T-helper 1 cell treated with Interleukin-12 subunit alpha and Interleukin-12 subunit beta and Interleukin-4 antibody, amounts not matched to agents 30 ng/mL and 1 ng/mL, for 36 hours (primary cell): Measurements from ENCODE around the gene CPSF7. TPM values are rescaled to one million over a fixed set of nuclear protein-coding genes. Genes with fewer than 3 reads are reported as not detected.
"Not testable (repeated sequence)": the region's sequence is repeated elsewhere in the genome, so short reads cannot be mapped to it uniquely, and the experiment has no call there.

Experiments used
- intact Hi-C: fragments of 100-400 bp; cut with micrococcal nuclease; formaldehyde crosslinking; loops from one replicate; pipeline ENCODE4 v1.15.1; 2024
- total RNA-seq: library from RNA; stranded (reverse); gene quantifications from 2 replicates; pipeline ENCODE4 v1.2.3, GENCODE V29; 2022

The CPSF7 gene, protein sequence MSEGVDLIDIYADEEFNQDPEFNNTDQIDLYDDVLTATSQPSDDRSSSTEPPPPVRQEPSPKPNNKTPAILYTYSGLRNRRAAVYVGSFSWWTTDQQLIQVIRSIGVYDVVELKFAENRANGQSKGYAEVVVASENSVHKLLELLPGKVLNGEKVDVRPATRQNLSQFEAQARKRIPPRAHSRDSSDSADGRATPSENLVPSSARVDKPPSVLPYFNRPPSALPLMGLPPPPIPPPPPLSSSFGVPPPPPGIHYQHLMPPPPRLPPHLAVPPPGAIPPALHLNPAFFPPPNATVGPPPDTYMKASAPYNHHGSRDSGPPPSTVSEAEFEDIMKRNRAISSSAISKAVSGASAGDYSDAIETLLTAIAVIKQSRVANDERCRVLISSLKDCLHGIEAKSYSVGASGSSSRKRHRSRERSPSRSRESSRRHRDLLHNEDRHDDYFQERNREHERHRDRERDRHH
- 115 and 119 TPM in 2 replicates for total RNA-seq

DNA sequence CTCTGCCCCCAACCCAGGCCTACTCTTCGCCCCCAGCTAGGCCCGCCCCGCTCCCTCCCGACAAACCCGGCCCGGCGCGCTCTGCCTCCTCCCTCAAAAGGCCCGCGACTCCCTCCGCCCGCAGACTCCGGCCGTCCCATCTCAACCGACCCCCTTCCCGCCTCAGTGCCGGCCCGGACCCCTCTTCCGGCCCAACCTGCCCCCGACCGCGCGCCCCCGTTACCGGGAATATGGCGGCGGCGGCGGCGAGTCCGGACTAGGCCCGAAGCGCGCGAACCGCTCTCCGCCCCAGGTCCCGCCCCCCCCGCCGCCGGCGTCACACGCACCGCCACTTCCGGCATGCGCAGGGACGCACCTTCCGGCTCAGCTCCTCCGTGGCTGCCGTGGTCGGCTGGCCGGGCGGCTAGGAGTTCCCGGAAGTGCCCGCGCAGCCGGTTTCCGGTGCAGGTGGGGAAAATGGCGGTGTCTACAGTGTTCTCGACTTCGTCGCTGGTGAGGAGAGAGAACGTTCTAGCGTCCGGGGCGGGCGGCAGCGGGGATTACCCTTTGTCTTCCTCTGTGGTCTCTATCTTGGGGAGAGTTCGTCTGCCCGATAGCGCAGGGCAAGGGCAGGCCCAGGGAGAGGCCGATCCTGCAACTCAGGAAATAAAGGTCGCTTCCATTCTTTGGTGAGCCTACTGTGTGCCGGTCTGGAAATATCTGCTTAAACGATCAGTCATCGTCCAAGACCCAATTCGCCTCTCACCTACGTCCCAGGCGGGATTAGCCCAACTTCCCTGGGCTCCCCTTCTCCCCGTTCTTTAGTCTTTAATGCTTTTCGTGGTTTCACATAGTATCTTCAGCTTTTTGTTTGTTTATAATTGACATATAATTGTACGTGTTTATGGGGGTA lies at the start of gene CPSF7, which contains the start of gene SDHAF2:
CPSF7 (minus strand) TSS at position 285 of the 892 bp plus-strand sequence. CDS start 740 bp downstream, outside the sequence.
SDHAF2 (plus strand) TSS at position 434 of the 892 bp plus-strand sequence; CDS start at position 457, 23 bp downstream.
- intact Hi-C loops, result loop anchor here (1.0 to 10.0 kb wide), 14 partner anchors 16 to 1143 kb away; partner anchors contain the start of genes CD6, CYB561A3, DDB1 and EEF1G

DNA sequence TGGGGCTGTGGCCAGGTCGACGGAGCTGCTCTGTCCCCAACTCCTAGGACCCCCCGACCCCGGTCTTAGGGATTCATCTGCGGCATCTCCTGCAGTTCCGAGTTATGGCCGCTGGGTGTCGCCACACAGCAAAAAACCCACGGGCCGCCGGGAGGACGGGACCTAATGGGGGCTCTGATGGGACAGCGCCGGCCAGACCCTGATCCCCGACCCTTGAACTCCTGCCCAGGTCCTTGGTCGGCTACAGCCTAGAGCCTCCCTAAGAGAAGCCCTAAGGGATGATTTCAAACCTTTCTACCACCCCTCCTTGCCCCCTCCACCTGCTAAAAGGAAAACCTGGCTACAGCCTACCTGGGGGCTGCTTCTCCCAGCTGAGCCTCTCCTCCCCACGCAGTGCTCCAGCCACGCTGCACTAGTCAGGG lies 48.0 kb upstream of the CPSF7 start:
- intact Hi-C loops, result loop anchor here (1.0 to 2.0 kb wide), 3 partner anchors 40 to 161 kb away; no protein-coding TSS in a partner anchor

DNA sequence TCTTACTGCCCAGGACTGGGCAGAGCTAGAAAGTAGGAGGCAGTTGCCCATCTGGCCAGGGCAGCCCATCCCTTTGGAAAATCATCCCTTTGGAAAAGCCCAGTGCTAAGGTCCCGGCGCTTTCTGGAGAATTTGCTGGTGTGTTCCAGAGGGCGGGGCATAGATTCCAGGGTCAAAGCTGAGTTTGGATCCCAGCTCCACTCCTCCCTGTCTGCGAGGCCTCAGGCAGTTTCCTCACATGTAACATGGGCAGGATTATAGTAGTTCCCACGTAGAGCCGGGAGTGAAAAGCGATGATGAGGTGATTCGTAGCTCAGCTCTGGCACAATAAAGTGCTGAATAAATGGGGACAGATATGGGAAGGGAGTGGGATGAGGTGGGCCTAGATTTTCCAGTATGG lies 47.4 kb upstream of the CPSF7 start:
- intact Hi-C loops, result loop anchor here (1.0 to 2.0 kb wide), 3 partner anchors 40 to 162 kb away; no protein-coding TSS in a partner anchor

DNA sequence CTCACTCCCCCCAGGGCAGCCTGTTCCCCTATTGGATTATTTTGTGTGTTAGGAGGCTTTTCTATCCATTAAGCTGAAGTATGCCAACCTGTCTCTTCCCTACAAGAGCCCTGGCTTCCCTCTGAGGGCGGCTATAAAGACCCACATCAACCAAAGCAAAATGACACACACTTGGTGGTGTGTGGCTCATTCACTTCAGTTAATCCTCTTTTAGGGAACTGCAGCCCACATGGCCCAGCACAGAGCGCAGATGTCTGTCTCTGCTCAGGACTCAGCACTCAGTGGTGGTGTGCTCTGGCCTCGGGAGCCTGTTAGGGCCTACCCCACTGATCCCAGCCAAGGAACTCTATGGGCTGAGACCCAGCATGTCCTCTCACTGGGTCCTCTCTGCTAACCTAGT lies 46.6 kb upstream of the CPSF7 start:
- intact Hi-C loops, result loop anchor here (2.0 kb wide), 1 partner anchor 162 kb away; no protein-coding TSS in a partner anchor

DNA sequence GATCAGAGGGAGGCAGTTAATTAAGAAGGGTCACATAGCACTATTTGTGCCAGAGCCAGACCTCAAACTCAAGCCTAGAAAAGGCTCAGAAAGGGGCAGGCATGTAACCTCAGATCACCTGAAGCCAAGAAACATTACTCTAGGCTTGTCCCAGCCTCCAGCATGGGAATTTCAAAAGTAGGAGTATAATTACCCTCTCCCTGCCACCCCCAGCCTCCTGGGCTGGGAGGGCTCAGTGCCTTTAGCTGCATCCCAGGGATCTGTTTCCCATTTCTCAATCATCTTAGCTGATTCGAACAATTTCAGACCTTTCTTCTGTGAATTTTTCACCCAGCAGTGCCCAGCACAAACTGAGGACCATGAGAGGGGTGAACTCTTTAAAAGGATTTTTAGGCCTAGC lies 45.7 kb upstream of the CPSF7 start:
- intact Hi-C loops, result no loop called here

DNA sequence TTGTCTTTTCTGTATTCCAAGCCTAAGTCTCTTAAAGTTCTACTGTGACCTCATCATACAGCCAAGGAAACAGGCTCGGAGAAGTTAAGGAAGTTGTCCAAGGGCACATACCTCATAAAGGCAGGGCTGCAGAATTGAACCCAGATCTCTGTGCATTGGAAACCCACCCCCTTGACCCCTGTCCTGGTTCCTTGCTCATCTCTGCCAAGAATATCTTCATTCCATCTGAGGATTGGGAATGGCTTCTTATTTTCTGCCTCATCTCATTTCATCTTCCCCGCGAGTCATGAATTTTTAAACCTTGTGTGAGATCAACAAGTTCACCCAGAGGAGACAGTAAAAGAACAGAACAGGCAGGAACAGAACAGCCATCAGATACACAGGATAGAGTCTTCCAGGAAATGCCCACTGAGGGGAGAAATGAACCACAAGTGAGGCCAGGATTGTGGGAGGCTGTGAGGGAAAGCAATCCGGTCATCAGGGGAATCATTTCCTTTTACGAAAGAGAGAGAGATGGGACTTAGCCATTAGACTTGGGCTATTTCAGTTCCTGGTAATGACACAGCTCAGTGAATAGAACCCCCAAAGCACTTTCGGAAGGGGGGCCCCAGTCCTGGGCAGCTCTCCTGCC lies 44.4 kb upstream of the CPSF7 start:
- intact Hi-C loops, result no loop called here

DNA sequence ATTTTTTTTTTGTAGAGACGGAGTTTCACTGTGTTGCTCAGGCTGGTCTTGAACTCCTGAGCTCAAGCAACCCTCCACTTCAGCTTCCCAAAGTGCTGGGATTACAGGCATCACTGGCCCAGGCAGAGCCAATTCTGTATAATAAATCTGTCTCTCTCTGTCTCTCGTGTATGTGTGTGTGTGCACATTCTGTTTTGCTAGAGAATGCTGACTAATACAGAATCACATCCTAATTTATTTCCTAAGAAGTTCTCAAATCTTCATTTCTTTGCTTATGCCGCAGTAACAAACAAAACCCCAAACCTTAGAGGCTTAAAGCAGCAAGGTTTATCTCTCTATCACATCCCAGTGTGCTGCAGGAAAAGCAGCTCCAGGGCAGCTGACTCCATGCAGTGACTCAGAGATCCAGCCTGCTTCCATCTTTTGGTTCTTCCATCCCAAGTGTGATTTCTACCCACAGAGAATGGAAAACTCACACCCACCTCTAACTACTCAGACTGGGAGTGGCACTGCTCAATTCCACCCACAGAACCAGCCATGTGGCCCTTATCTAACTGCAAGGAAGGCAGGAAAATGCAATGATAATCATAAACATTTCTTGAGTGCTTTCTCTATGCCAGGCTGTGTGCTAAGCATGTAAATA lies 43.7 kb upstream of the CPSF7 start:
- intact Hi-C loops, result no loop called here

DNA sequence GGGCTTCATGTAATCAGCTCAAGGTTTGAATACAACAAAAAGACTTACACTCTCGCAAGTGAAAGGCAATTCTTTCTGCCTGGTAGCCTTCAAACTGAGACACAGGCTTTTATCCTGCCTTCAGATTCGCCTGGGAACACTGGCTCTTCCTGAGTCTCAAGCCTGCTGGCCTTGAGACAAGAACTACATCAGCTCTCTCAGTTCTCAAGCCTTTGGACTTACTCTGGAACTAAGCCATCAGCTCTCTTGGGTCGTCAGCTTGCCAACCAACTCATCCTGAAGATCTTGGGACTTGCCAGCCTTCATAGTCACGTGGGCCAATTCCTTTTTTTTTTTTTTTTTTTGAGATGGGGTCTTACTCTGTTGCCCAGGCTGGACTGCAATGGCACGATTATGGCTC lies 43.1 kb upstream of the CPSF7 start:
- intact Hi-C loops, result no loop called here

DNA sequence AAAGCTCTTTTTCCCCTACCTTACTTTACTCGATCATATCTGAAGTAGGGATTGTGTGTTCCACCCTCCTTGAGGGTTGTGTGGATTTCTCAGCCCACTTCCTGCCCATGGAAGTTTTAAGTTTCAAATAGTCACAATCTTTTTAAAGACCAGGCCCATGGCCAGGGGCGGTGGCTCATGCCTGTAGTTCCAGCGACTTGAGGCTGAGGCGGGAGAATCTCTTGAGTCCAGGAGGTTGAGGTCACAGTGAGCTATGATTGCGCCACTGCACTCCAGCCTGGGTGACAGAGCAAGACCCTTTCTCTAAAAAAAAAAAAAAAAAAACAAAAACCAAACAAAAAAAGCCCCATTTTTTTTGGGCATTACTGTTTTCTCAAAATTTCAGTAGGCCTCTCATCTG lies 42.5 kb upstream of the CPSF7 start:
- intact Hi-C loops, result no loop called here

DNA sequence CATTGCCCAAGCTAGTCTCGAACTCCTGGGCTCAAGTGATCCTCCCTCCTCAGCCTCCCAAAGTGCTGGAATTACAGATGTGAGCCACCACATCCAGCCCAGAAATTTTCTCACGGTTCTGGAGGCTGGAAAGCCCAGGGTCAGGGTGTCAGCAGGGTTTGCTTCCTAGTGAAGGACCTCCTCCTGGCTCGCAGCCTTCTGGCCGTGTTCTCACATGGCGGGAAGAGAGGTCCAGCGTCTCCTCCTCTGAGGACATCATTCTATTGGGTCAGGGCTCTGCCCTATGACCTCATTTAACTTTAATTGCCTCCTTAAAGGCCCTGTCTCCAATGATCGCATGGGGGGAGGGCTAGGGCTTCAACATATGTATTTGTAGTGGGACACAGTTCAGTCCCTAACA lies 38.2 kb upstream of the CPSF7 start:
- intact Hi-C loops, result no loop called here

DNA sequence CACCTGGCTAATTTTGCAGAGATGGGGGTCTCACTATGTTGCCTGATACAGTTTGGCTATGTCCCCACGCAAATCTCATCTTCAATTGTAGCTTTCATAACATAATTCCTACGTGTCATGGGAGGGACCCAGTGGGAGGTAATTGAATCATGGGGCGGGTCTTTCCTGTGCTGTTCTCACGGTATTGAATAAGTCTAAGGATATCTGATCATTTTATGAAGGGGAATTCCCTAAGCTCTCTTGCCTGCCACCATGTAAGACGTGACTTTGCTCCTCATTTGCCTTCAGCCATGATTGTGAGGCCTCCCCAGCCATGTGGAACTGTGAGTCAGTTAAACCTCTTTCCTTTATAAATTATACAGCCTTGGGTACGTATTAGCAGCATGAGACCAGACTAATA lies 37.8 kb upstream of the CPSF7 start:
- intact Hi-C loops, result not testable (repeated sequence)

DNA sequence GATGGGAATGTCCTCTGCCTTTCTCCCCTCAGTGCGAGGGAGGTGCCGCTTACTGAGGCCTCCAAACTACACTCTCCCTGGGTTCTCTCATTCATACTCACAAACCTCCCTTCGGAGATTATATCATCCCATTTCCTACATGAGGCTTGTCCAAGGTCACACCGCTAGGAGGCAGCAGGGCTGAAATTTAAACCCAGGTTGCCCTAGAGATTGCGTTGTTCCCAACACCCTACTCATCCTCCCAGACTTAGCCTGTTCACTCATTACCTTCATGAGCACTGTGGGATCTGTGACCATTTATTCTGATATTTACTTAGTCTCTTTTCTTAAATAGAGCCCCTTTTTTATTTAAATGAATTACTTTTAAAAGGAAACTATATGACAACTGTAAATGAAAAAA lies 31.2 kb upstream of the CPSF7 start:
- intact Hi-C loops, result no loop called here

DNA sequence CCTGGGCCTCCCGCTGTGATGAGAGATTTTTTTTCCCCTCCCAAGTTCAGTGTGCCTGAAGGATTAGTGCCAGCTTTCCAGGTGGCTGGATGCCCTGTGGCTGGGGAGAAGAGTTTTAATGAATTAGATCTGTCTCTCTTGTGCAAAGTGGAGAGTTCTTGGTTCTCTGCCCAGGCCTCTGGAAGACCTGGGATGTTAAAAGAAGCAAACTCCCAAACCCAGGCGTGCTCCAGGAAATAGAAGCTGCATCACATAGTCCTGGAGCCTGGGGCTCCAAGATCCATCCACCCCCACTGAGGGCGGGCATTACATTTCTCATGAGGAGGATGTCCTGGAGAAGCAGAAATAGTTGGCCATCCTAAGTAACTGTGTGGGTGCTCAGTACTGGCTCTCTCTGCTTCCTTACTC lies 30.7 kb upstream of the CPSF7 start:
- intact Hi-C loops, result no loop called here

DNA sequence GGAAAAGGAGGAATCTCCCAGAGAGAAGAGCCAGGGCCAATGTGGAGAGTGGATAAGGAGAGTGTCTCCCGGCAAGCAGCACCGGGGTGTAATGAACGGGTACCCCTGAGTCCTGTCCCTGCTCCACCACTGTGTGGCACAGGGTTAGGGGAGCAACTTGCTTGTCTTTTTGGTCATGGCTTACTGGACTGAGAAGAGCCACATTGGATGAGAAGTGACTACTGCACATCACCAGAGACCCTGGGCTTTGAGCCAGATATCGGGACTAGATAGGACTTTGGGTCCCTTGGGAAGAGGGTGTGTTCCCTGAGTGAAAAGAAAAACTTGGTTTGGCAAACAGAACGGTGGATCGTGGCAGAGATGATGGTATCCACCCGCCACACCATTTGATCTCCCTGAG lies 24.7 kb upstream of the CPSF7 start:
- intact Hi-C loops, result no loop called here

DNA sequence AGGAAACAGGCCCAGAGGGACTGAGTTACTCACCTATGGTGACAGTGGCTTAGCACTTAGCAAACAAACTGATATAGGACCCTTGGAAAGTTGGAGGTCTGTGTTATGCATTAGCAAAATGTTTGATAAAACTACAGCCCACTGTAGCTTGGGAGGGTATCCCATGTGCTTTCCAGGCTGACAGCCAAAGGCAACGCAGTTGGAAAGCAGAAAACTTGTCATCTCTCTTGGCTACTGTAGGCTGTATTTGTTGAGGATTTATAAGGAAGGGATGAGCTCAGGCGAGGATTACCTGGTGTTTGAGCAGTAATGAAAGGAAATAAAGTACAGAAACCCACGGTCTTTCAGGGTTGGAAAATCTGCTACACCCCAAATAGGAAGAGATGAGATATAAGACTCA lies 23.9 kb upstream of the CPSF7 start:
- intact Hi-C loops, result no loop called here

DNA sequence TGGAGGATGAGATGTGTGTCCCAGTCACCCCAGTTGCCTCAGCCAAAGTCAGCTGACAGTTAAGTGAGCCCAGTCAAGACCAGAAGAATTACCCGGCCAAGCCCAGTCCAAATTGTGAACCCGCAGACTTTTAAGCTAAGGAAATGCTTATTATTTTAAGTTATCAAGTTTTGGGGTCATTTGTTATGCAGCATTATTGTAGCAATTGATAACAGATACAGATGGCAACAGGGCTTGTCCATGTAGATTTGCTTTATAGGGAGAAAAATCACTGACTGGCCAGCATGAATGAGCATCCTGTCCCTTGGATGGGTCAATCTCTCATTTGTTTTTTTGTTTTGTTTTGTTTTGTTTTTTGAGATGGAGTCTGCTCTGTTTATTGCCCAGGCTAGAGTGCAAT lies 23.1 kb upstream of the CPSF7 start:
- intact Hi-C loops, result no loop called here

DNA sequence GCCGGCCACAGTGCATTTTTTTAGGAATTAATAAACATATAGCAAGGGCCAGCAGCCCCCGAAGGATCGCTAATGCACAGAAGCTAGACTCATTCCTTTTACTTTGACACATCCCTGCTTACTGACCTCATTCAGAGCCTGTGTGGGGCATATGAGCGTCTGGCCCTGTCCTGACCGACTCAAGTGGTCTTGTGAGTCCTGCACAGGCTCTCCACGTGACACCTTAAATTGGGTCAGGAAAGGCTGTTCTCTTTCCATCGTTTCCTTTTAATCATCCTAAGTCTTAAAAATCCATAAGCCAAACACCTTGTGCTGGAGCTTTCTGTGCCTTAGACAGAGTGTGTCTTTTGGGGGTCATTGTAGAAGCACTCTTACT lies 18.8 kb upstream of the CPSF7 start:
- intact Hi-C loops, result no loop called here

DNA sequence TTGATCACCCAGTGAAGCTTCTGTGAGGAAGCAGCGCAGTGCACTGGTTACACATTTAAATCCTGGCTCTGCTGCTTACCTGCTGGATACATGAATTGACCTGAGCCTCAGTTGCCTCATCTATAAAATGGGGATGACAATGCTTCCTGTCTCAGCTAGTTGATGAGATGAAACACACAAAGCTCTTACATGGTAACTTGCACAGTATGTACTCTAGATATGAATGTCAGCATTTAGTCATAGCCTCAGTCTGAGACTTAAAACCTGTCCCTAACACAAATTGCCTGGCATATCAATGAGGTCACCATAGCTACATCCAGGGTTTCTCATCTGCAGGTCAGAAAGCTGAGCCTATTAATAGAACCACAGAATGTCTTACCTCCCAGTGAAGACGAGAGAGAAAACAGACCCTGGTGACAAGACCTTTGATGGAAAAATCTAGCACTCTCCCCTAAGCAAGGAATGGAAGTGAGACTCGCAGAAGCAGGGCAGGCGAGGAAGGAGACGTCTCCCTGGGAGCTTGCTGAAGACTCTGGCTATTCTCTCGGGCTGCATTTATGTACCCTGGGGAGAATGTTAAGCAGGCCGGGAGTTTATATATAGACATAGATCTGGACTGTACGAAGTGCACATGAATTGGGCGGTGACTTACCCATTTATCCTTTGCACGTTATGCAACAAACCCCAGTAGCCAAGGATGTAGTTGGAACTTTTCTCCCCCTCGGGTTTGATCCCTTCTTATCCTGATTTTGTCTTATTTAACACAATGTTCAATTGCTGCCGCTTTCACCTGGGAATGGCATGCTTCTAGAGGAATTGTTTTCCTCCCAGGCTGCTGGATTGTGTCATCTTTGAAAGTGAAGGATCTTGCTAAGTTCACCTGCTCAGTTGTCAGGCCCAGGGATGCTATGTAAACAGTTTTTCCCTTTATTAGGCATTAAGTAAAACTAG lies 18.1 kb upstream of the CPSF7 start:
- intact Hi-C loops, result no loop called here

DNA sequence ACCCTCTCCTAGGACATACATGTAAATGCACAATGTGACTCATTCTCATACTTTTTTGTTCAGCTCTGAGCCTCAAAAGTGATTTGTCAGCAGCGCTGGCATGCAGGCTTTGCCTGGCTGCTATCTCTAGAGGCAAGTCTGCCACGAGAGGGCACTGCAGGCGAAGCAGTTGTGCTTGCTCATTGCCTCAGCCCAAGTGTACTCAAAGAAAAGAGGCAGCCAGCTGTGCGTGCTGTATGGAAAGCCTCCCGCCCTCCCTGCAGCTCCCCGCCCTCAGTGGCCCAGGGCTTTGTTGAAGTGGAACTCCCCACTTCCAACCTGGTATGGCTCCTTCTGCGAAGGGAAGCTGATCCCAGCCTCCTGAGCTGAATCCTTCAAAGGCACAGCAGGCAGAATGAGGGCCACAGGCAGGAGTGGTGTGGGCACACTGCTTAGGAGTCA lies 16.5 kb upstream of the CPSF7 start:
- intact Hi-C loops, result loop anchor here (1.0 kb wide), 3 partner anchors 16 to 192 kb away; partner anchors contain the start of gene SDHAF2

DNA sequence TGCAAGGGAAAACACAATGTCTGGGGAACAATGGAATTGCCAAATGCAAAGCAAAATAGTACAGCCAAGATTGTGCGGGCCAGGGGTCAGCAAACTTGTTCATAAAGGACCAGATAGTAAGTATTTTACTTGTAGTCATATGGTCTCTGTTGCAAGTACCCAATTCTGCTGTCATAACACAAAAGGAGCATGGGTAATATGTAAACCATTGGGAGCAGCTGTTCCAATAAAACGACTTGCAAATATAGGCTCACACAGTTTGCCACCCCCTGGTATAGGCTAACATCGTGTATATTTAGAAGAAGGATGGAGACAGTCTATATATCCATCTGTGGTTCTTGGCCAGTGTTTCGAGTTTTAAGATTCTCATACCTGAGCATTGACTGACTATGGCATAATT lies 15.7 kb upstream of the CPSF7 start:
- intact Hi-C loops, result no loop called here
